ENCODE measurements around the gene ZNF324. TPM values are rescaled to one million over a fixed set of nuclear protein-coding genes. Genes with fewer than 3 reads are reported as not detected.

The ZNF324 gene
- total and polyA plus RNA-seq, 2 of the 13 experiments (the other 11 are each of a cell fraction or from before 2014, with no cell fraction given): 1.1 to 4.7 TPM

- 0 out of 2 replicates have a peak, but pooled peaks cover under 1% of the 10 kb centered on the region for H3K4me1 ChIP-seq (ENCODE audit: insufficient read depth, low read length)
- H4K20me1 ChIP-seq (ENCODE audit: insufficient read depth, low read length): no peaks in the 10 kb centered on the region
- H3K9ac ChIP-seq (ENCODE audit: insufficient read depth, low read depth, low read length): no peak overlapping the region
- ChIA-PET CTCF (ENCODE audit: low intra/inter-chr PET ratio, low total read pairs) (no interaction called here), POLR2A (no interaction called here)
- in situ Hi-C loops (cut with HindIII; ENCODE audit: extremely low pct_ligation_motif_present, low pct_unique_long_range_greater_than_20kb): no loop called here
- H3K4me3 ChIP-seq (replicated peaks in 1 of 3; ENCODE audit: insufficient read depth in 1 of 3, low read depth in 2 of 3, low read length in 3 of 3): no peak overlapping the region
- H3K36me3 ChIP-seq (replicated peaks in 1 of 2; ENCODE audit: control insufficient read depth in 1 of 2, insufficient read depth in 2 of 2, low read length in 2 of 2): peaks cover 1 to 18% of the 10 kb centered on the region in 2 experiments; a peak in 2 of 5 replicates
- no TSS peak for BruUV-seq (replicated peaks)
- FAIRE-seq (no peak), DNase-seq (ENCODE audit: low spot score) (no peak), ATAC-seq (no peak)
- no peaks in the 10 kb centered on the region for H3K79me2 ChIP-seq (ENCODE audit: insufficient read depth, low read length)
- no peaks in the 10 kb centered on the region for H3K27me3 ChIP-seq (ENCODE audit: control insufficient read depth in 1 of 2, insufficient read depth in 2 of 2, low read length in 2 of 2)
- intact Hi-C loops (cut with micrococcal nuclease; ENCODE audit: unreplicated experiment): no loop called here
- 96% methylated on average over 7 of the region's 7 CpGs for WGBS (ENCODE audit: low lambda C conversion rate)
- no peak overlapping the region for H3K27ac ChIP-seq (ENCODE audit: extremely low read length, insufficient read depth, low read length)
- no peak overlapping the region for H2AFZ ChIP-seq (ENCODE audit: low read length)
- H3K4me2 ChIP-seq (ENCODE audit: low read depth, low read length): no peak overlapping the region
- no peaks in the 10 kb centered on the region for H3K9me3 ChIP-seq (ENCODE audit: low read length)
- no peak for TF ChIP-seq KAT7 (CRISPR knock-in tag; IDR thresholded peaks at IDR 0.05; ENCODE audit: borderline replicate concordance)
- no peak for TF ChIP-seq FOXC1 (CRISPR knock-in tag; IDR thresholded peaks at IDR 0.05; ENCODE audit: borderline replicate concordance)
- TF ChIP-seq CAMTA2 (CRISPR knock-in tag; IDR thresholded peaks at IDR 0.05; ENCODE audit: borderline replicate concordance): no peak
- TF ChIP-seq BCLAF1 (IDR thresholded peaks at IDR 0.05): no peak
- TF ChIP-seq PBX3 (CRISPR knock-in tag; IDR thresholded peaks at IDR 0.05; ENCODE audit: borderline replicate concordance): no peak
- TF ChIP-seq ZNF343 (CRISPR knock-in tag; IDR thresholded peaks at IDR 0.05): no peak
- no peak for TF ChIP-seq ZNF280D (CRISPR knock-in tag; IDR thresholded peaks at IDR 0.05)
- no peak for TF ChIP-seq ZFP1 (CRISPR knock-in tag; IDR thresholded peaks at IDR 0.05)
- TF ChIP-seq PRPF4 (IDR thresholded peaks at IDR 0.05; ENCODE audit: low read depth, low read length, poor library complexity, severe bottlenecking): no peak
- no peak for TF ChIP-seq ZNF646 (CRISPR knock-in tag; IDR thresholded peaks at IDR 0.05)
- TF ChIP-seq SALL1 (CRISPR knock-in tag; IDR thresholded peaks at IDR 0.05): no peak
Measured at GRCh38 chr19:58482372-58482771, 15.5 kb downstream of the ZNF324 start.
